ENCODE results near the gene DDAH2. TPM values are rescaled to one million over a fixed set of nuclear protein-coding genes. Genes with fewer than 3 reads are reported as not detected.
A peak's percentile ranks its signal among the peaks of the same experiment; 100 is the strongest.

The DDAH2 gene
- total RNA-seq, 1 donor from 2014 or later = 266 TPM

GRCh38 chr6:31723245-31723979, 5.7 kb downstream of the DDAH2 start, which contains the start of gene MPIG6B:
Gene MPIG6B, plus strand, starts transcription at chr6:31723373. Its CDS starts 11 bp downstream, at chr6:31723384.
- Mint-ChIP-seq H3K9me3 (ENCODE audit: unreplicated experiment) (peaks cover 14% of the 10 kb centered on the region), H3K4me1 (ENCODE audit: low read depth, unreplicated experiment) (no peaks in the 10 kb centered on the region), H3K4me3 (ENCODE audit: unreplicated experiment) (no peak within 1 kb of the TSS), H3K36me3 (ENCODE audit: unreplicated experiment) (peaks cover 14% of the 10 kb centered on the region), H3K27ac (ENCODE audit: unreplicated experiment) (no peak within 1 kb of the TSS), H3K27me3 (ENCODE audit: unreplicated experiment) (peaks cover 17% of the 10 kb centered on the region)
- TF ChIP-seq, protein P1, sequence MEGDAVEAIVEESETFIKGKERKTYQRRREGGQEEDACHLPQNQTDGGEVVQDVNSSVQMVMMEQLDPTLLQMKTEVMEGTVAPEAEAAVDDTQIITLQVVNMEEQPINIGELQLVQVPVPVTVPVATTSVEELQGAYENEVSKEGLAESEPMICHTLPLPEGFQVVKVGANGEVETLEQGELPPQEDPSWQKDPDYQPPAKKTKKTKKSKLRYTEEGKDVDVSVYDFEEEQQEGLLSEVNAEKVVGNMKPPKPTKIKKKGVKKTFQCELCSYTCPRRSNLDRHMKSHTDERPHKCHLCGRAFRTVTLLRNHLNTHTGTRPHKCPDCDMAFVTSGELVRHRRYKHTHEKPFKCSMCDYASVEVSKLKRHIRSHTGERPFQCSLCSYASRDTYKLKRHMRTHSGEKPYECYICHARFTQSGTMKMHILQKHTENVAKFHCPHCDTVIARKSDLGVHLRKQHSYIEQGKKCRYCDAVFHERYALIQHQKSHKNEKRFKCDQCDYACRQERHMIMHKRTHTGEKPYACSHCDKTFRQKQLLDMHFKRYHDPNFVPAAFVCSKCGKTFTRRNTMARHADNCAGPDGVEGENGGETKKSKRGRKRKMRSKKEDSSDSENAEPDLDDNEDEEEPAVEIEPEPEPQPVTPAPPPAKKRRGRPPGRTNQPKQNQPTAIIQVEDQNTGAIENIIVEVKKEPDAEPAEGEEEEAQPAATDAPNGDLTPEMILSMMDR (IDR thresholded peaks at IDR 0.05; ENCODE audit: partially characterized antibody, unreplicated experiment) = no peak
- DNase-seq = no peak

DNA sequence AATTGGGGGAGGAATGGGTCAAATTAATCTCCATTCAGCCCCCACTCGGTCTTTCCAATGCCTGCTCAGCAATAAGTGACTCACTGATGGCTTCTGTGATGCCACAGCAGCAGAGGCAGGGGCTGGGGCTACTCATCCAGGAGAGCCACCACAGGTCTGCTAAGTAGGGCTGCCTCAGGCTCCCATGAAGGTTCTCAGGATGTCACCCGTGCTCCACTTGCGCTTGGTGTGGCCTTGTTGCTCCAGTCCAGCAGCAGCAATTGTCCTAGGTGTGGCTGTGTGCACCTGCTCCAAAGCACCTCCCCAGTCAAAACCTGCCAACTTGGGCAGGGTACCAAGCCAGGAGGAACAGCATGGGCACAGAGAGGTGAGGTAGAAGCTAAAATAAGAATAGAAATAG, 6.9 kb downstream of the DDAH2 start:
- H3K4me1 Mint-ChIP-seq (ENCODE audit: low read depth, unreplicated experiment) = no peaks in the 10 kb centered on the region
- H3K4me3 Mint-ChIP-seq (ENCODE audit: unreplicated experiment) = no peak overlapping the region
- DNase-seq = no peak
- peaks cover 14% of the 10 kb centered on the region for H3K27me3 Mint-ChIP-seq (ENCODE audit: unreplicated experiment)
- peaks cover 14% of the 10 kb centered on the region for H3K36me3 Mint-ChIP-seq (ENCODE audit: unreplicated experiment)
- no peak overlapping the region for H3K27ac Mint-ChIP-seq (ENCODE audit: unreplicated experiment)
- H3K9me3 Mint-ChIP-seq (ENCODE audit: unreplicated experiment) = peaks cover 14% of the 10 kb centered on the region
- TF ChIP-seq, protein P1 (IDR thresholded peaks at IDR 0.05; ENCODE audit: partially characterized antibody, unreplicated experiment) = no peak

- H3K36me3 Mint-ChIP-seq (ENCODE audit: unreplicated experiment) = peaks cover 10% of the 10 kb centered on the region
- H3K4me3 Mint-ChIP-seq (ENCODE audit: unreplicated experiment) = no peak within 1 kb of the TSS
- TF ChIP-seq, protein P1 (IDR thresholded peaks at IDR 0.05; ENCODE audit: partially characterized antibody, unreplicated experiment) = no peak
- peaks cover 11% of the 10 kb centered on the region for H3K9me3 Mint-ChIP-seq (ENCODE audit: unreplicated experiment)
- H3K27me3 Mint-ChIP-seq (ENCODE audit: unreplicated experiment) = peaks cover 14% of the 10 kb centered on the region
- no peaks in the 10 kb centered on the region for H3K4me1 Mint-ChIP-seq (ENCODE audit: low read depth, unreplicated experiment)
- H3K27ac Mint-ChIP-seq (ENCODE audit: unreplicated experiment) = no peak within 1 kb of the TSS
- no peak for DNase-seq
Measured at GRCh38 chr6:31721351-31722020, 7.6 kb downstream of the DDAH2 start, which contains the start of gene LY6G6C. Gene LY6G6C, minus strand, starts transcription at chr6:31721746. Its CDS starts 67 bp downstream, at chr6:31721679.

DNA sequence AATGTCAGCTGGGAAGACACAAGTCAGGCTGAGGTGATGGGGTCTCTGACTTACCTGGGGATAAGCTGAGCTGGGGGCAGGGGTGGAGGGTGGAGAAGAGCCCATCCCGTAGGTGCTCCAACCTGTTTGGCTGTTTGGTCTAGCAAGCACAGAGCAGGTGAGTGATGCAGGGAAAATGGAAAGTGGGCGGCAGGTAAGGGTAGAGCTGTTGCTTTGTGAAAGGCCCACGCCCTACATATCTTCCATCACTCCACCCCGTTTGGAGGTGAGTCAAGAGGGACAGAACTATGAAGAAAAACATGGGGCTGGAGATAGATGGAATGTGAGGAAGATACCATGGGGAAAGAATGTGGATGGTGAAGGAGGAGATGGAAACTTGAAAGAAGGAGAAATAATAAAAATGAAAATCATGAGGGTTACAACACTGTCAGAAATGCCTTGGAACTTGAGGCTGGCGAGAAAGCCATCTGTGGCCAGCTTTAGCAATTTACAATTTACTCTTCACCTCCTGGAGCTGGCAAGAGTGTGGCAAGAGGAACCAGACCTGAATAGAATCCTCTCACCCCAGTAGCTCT, 8.8 kb downstream of the DDAH2 start:
- Mint-ChIP-seq H3K27me3 (ENCODE audit: unreplicated experiment) (peaks cover 9% of the 10 kb centered on the region), H3K9me3 (ENCODE audit: unreplicated experiment) (peaks cover 7% of the 10 kb centered on the region), H3K27ac (ENCODE audit: unreplicated experiment) (no peak overlapping the region), H3K4me1 (ENCODE audit: low read depth, unreplicated experiment) (no peaks in the 10 kb centered on the region), H3K4me3 (ENCODE audit: unreplicated experiment) (peak overlapping the region; percentile 23), H3K36me3 (ENCODE audit: unreplicated experiment) (no peaks in the 10 kb centered on the region)
- DNase-seq = no peak
- TF ChIP-seq, protein P1 (IDR thresholded peaks at IDR 0.05; ENCODE audit: partially characterized antibody, unreplicated experiment) = no peak
